IPS-NIHi7 (cell line): ENCODE data around the gene GLYR1.

ENCODE experiments used
- DNase-seq: peaks from one replicate; pipeline ENCODE4 v3.0.0; 2012; ENCODE audit warnings: mixed read lengths; ENCODE audit errors: extremely low spot score

Gene GLYR1

DNA sequence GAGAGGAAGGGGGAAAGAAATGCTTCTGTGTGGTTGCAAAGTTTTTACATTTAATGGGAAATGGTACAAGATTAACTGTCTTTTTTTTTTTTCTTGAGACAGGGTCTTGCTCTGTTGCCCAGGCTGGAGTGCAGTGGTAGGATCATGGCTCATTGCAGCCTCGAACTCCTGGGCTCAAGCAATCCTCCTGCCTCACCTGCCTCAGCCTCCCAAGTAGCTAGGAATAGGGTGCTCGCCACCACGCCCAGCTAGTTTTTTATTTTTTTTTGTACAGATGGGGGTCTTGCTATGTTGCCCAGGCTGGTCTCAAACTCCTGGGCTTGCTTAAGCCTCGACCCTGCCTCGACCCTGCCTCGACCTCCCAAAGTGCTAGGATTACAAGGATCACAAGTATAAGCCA, 40.8 kb downstream of the GLYR1 start:
- no peak for DNase-seq

GRCh38 chr16:4805231-4805630, 41.9 kb downstream of the GLYR1 start:
- DNase-seq = no peak

DNA sequence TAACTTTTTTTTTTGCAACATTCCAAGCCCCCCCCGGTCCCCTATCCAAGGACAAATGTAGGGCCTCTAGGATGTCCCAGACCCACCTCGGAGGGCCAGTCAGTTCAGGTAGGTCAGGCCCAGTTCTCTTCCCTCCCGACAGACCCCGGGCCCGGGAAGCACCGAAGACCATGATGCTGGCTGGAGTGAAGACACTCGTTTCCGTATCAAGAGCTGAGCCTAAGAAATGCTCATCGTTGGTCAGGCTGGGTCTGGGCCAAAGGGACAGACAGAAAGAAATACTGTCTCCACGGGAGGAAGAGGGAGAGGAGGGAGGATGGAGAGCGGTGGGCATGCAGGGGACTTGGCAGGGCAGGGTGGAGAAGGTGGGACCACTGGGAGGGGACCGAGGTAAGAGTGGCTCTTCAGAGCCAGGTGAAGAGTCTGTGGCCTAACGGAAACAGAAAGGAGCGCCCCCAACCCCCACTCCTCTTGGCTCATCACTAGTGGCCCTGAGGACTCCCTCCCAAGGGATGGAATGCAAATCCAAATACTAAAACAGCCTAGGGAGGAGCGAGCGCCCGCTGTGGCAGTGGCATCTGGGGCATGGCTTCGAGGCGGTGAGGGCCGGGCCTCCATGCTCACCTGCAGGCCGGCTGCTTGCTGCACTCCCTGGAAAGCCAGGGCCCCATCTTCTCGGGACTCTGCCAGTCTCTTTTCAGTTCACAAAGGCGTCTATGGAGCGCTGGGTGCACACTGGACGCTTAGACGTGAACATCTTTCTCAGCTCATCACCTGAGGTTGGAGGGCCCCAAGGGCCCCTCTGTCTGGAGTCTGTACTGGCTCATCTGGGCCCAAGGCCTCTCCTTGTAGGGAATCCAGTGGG, 43.0 kb downstream of the GLYR1 start:
- DNase-seq = no peak

GRCh38 chr16:4803401-4803844, 43.7 kb downstream of the GLYR1 start:
- DNase-seq = no peak

DNA sequence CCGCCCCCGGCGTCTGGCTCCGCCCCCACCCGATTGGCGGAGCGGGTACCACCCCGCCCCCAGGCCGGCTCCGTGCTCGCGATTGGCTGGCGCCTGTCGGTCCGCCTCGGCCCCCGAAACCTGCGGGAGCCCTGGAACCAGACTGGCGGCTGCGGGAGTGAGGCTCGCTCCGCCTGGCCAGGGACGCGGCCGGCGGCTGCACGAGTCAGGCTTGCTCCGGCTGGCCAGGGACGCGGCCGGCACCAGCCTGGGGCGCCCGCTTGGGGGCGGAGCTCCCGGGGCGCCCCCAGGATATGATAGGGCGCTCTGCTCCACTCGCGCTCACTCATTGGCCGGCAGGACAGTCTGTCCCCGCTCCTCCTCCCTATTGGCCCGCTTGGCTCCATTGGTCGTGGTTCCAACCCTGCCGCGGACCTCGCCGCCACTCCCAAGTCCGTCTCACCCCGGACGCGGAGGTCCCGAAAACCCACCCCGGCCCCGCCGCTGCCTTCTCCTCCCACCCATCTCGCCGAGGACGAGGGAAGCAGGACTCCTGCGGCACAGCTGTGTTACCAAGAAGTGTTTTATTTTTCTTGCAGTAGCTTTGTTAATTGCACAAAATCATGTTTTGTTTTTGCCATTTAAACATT, 44.3 kb downstream of the GLYR1 start:
- DNase-seq = peak; percentile 100

DNA sequence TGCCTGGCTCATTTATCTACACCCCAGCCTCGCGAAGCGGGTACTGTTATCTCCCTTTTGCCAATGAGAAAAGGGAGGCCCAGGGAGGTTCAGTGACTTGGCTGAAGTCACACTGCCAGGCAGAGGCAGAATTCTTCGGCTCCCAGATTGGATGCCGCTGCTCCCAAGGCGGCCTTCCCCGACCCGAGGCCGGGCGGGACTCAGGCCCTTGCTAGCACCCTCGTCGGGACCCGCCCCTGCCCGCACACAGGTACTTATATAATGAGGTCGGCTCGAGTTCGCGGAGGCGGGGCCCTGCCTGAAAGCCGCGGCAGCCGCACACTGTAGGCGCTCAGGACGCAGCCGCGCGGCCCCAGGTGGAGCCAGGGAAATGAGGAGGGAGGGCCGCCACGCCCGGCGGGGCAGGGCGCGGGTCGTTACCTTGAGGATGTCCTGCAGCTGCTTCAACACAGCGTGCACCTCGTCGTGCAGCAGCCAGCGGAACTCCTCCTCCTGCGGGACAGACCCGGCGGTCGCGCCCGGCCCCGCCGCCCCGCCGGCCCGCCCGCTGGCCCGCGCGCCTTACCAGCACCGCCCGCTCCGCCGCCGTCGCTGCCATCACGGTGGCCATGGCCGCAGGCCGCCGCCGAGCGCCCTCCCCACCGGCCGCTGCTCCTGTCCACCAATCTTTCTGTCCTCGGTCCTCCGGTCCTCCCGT, 45.0 kb downstream of the GLYR1 start, which contains the start of gene ROGDI:
Gene ROGDI (minus strand): TSS at position 672 of the 697 bp plus-strand sequence. CDS start 62 bp downstream, at position 610.
- DNase-seq = peak; percentile 89

DNA sequence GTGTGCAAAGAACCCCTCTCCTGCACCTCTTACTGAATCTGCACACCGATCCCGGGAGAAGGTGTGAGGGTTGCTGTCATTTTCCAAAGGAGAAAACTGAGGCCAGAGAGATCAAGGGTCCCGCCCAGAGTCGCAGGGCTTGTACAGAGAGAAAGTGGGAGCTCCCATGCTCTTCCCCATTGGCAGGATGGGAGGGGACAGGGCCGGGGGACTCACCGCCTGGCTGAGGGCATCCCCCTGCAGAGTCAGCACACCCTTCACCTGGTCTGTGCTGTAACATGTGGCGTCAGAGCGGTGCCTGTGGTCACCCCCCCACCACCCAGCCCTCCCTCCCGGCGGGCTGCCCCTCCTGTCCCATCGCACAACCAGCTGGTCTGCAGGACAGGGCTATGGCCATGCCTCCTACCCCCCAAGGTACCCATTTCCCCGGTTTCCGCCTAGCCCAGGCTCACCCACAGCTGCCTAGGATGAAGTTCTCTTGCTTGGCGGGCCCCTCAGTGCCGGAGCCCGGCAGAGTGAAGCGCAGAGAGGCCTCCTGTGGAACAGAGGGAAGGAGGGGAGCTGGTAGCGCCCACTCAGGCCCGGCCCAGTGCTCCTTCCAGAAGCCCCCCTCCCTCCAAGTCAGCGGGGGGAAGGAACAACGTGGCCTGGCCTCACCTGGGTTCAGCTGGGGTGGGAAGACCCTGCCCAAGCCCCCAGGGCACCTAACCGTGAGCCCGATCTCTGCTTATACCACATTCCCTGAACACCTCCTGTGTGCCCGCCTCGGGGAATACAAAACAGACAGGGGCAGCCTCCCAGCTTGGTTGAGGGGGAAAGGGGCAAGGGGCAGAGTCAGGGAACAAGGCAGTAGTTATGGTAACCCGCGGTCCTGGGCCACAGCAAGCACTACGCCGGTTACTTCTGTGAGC, 45.8 kb downstream of the GLYR1 start:
- no peak for DNase-seq

DNA sequence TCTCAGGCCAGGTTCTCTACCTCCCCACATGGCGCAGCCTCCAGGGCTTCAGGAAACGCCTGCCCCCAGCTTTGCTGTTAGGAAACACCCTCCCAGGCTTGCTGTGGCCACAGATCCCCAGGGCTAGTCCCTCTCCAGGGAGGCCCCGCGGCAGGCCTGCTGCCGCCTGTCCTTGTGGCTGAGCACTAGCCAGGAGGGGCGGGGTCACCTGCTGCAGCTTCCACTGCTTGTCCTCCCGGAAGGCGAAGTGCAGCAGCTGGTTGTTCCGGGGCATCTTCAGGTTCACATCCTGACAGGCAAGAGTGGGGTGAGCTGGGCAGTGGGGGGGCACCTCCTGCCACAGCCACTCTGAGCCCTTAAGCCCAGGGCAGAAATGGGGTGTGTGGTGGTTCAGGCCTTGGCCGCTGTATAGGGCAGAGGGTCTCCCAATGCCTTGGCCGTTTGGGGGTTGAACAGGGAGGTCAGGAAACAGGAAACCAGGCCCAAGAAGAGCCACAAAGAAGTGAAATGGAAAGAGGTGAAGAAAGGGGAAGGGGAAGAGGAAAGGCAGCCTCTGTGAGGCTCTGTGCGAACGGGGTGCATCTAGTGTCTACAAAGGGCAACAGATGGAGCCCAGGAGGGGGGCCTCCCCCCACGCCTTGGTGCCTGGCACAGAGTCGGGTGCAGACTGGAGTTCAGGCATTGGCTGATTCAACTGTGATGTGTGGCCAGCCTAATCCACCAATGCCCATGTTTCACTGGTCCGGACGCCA, 46.6 kb downstream of the GLYR1 start:
- DNase-seq = no peak

DNA sequence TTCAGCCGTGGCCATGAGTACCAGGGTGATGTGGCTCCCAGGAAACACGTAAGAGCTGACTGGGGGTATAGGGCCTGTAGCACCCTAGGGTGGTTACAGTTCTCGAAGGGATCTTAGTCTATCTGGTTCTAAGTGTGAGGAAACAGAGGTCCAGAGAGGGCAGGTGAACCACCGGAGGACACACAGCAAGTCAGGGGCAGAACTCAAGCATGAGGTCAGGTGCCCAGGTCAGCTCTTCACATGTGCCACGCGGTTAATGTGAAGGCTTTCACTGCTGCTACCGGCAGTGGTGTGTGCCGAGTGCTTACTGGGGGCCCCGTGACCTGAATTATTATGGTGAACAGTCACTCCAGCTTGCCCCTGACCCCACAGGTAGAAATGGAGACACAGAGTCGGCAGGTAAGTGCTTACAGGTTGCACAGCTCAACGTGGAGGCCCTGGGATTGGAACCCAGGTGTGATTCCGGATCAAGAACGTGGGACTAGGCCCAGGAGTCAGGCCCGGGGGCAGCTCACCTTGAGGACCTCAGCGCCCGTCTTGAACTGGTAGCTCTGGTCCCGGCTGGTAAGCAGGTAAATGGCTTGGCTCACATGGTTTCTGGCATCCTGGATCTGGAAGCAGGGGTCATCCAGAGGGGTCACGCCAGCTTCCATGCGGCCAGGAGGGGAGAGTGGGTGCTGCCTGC, 47.8 kb downstream of the GLYR1 start:
- no peak for DNase-seq

GRCh38 chr16:4798456-4798855, 48.6 kb downstream of the GLYR1 start:
- DNase-seq = no peak

DNA sequence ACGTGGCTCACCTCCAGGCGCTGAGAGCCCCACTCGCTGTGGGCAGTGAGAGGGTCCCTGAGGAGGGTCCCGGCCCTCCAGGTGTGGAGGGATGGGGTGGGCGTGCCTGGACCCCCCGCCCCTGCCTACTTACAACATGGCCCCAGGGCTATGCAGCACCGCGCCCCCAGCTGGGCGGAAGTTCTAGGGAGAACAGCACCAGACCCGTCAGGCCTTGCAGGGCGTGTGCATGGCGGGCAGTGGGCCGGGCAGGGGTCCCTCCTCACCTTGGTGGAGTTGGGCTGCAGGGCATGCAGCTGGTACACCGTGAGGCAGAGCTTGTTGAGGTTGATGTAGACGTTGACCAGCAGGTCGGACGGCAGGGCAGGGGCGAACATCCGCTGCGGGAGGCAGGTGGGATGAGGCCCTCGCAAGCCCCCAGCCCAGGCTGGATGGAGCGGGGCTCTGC, 49.3 kb downstream of the GLYR1 start:
- DNase-seq = no peak

GRCh38 chr16:4796982-4797804, 49.9 kb downstream of the GLYR1 start:
- DNase-seq = no peak

DNA sequence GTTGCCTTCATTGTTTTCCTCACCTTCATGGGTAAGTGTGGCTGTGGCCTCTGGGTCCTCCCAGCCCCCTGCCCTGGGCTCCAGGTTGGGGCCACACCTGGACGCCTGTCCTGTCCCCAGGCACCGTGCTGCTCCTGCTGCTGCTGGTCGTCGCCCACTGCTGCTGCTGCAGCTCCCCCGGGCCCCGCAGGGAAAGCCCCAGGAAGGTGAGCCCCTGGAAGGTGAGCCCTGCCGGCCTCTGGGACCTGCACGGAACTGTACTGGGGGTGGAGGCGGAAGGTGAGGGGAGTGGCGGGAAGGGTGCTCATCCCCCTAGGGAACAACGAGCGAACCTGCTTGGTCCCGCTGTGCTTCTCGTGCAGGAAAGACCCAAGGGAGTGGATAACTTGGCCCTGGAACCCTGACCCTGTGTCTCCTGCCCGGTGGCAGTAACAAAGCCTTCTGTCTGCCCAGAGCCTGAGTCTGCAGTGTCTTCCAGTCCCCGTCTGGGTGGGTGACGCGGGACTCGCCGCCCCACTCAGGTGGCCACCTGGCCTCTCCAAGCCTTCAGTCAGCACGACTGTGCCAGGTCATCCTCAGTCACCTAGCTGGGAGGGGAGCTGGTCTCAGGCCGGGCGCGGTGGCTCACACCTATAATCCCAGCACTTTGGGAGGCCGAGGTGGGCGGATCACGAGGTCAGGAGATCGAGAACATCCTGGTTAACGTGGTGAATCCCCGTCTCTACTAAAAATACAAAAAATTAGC, 51.1 kb downstream of the GLYR1 start:
- DNase-seq = no peak

- DNase-seq = no peak
Observed at GRCh38 chr16:4795181-4795827, 51.8 kb downstream of the GLYR1 start, which contains the start of gene SMIM22. SMIM22 (plus strand) TSS chr16:4795369; CDS start chr16:4795735, 366 bp downstream.

- no peak for DNase-seq
Observed at GRCh38 chr16:4792951-4793513, 54.1 kb downstream of the GLYR1 start.

GRCh38 chr16:4790871-4791270, 56.2 kb downstream of the GLYR1 start:
- DNase-seq = no peak

- no peak for DNase-seq
Observed at GRCh38 chr16:4790261-4790660, 56.8 kb downstream of the GLYR1 start.
